NT2/D1 (cell line): ENCODE measurements around the gene CAB39L.

Experiments used
- YY1 ChIP-seq: IDR thresholded peaks from 2 replicates; pipeline ENCODE4 v1.6.1; 2011; ENCODE audit not compliant: insufficient read length, insufficient read depth
- ZNF274 ChIP-seq: IDR thresholded peaks from 2 replicates; pipeline ENCODE4 v1.6.1; 2011; ENCODE audit warnings: mild to moderate bottlenecking, low read depth, low read length

DNA sequence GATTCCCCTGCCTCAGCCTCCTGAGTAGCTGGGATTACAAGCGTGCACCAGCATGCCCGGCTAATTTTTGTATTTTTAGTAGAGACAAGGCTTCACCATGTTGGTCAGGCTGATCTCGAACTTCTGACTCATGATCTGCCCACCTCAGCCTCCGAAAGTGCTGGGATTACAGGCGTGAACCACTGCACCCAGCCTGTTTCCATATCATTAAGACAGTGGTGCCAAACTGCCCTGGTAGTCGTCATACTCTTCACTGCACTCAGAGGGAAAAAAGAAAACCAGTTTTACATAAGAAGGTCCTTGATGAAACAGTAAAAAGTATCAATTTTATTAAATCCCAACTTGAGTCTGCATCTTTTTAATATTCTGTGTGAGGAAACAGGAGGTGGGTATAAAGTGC lies 181.2 kb downstream of the CAB39L start:
- TF ChIP-seq ZNF274 (no peak), YY1 (no peak)
